HEK293 (cell line): ENCODE measurements around the gene RFX2.

Experiments used
- CTCF ChIP-seq: fragments of 450-650 bp; formaldehyde crosslinking; IDR thresholded peaks from 2 replicates; pipeline ENCODE4 v1.5.1; 2016; ENCODE audit warnings: missing biosample characterization, missing genetic modification characterization
- ZNF768 ChIP-seq: fragments of 450-650 bp; formaldehyde crosslinking; IDR thresholded peaks from 2 replicates; pipeline ENCODE4 v1.5.1; 2018; ENCODE audit warnings: missing biosample characterization, mild to moderate bottlenecking, missing genetic modification characterization
- TF ChIP-seq, protein P1 (sequence below): fragments of 450-650 bp; formaldehyde crosslinking; conservative IDR thresholded peaks from 2 replicates; pipeline ENCODE4 v1.5.1; 2016; ENCODE audit warnings: low read depth, missing biosample characterization, missing genetic modification characterization

DNA sequence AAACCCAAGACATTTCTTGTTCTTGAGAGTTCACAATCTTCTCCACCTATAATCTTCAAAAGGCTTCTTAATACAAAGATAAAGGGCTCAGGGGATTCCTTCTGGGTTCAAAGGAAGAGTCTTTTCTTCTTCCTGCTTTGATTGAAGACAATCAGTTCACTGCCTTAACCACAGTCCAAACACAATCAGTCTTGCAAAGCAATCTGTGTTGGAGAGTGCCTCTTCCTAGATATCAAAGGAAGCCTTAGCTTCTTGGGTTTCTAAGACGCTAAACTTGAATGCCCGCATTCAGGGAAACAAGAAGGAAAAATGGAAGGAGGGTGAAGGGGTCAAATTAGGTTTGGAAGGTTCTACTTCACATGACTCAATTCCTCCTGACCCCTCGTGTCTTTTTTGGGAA lies 159.6 kb downstream of the RFX2 start:
- TF ChIP-seq CTCF (no peak), ZNF768 (tag by site-specific recombination) (no peak)
- TF ChIP-seq, protein P1, sequence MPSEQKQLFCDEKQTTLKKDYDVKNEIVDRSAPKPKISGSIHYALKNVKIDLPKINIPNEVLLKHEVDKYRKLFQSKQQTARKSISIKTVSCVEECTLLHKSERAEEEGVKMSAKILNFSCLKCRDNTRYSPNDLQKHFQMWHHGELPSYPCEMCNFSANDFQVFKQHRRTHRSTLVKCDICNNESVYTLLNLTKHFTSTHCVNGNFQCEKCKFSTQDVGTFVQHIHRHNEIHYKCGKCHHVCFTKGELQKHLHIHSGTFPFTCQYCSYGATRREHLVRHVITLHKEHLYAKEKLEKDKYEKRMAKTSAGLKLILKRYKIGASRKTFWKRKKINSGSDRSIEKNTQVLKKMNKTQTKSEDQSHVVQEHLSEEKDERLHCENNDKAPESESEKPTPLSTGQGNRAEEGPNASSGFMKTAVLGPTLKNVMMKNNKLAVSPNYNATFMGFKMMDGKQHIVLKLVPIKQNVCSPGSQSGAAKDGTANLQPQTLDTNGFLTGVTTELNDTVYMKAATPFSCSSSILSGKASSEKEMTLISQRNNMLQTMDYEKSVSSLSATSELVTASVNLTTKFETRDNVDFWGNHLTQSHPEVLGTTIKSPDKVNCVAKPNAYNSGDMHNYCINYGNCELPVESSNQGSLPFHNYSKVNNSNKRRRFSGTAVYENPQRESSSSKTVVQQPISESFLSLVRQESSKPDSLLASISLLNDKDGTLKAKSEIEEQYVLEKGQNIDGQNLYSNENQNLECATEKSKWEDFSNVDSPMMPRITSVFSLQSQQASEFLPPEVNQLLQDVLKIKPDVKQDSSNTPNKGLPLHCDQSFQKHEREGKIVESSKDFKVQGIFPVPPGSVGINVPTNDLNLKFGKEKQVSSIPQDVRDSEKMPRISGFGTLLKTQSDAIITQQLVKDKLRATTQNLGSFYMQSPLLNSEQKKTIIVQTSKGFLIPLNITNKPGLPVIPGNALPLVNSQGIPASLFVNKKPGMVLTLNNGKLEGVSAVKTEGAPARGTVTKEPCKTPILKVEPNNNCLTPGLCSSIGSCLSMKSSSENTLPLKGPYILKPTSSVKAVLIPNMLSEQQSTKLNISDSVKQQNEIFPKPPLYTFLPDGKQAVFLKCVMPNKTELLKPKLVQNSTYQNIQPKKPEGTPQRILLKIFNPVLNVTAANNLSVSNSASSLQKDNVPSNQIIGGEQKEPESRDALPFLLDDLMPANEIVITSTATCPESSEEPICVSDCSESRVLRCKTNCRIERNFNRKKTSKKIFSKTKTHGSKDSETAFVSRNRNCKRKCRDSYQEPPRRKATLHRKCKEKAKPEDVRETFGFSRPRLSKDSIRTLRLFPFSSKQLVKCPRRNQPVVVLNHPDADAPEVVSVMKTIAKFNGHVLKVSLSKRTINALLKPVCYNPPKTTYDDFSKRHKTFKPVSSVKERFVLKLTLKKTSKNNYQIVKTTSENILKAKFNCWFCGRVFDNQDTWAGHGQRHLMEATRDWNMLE (tag by site-specific recombination), result no peak
